HG02885 (cell line): ENCODE data around the gene SF3A2.
A peak's percentile ranks its signal among the peaks of the same experiment; 100 is the strongest.
"Not testable (repeated sequence)": the region's sequence is repeated elsewhere in the genome, so short reads cannot be mapped to it uniquely, and the experiment has no call there.

Experiments used
- ATAC-seq: cut with Tn5 transposase; IDR thresholded peaks from one replicate; pipeline ENCODE4 v1.9.1; 2021; ENCODE audit warnings: mild to moderate bottlenecking; ENCODE audit not compliant: unreplicated experiment, poor library complexity

SF3A2 gene

GRCh38 chr19:2270423-2271233, 34.0 kb downstream of the SF3A2 start:
- no peak for ATAC-seq

DNA sequence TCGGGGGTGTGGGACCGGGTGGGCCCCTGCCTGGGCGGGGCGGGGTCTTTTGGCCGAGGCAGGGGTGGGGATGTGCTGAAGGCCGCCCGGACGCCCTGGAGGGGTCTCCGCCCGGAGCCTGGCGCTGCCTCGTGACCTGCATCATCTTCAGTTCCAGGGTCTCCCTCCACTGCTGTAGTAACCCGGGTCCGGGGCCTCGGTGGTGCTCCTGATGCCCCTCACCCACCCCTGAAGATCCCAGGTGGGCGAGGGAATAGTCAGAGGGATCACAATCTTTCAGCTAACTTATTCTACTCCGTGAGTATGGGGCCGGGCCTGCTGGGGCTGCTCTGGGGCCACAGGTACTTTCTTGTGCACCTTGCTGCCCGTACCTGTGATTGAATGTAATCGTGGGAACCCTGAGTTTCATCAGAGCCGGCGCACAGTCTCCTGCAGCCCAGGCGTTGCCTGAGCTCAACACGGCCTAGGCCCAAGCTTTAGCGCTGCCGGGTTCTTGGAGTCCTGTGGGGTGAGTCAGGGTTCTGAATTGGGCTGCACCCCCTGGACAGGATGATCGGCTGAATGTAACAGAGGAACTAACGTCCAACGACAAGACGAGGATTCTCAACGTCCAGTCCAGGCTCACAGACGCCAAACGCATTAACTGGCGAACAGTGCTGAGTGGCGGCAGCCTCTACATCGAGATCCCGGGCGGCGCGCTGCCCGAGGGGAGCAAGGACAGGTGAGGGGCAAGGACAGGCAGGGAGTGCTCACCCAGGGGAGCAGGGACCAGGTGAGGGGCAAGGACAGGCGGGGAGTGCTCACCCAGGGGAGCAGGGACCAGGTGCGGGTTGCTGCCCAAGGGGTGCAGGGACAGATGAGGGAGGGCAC, 34.8 kb downstream of the SF3A2 start:
- no peak for ATAC-seq

DNA sequence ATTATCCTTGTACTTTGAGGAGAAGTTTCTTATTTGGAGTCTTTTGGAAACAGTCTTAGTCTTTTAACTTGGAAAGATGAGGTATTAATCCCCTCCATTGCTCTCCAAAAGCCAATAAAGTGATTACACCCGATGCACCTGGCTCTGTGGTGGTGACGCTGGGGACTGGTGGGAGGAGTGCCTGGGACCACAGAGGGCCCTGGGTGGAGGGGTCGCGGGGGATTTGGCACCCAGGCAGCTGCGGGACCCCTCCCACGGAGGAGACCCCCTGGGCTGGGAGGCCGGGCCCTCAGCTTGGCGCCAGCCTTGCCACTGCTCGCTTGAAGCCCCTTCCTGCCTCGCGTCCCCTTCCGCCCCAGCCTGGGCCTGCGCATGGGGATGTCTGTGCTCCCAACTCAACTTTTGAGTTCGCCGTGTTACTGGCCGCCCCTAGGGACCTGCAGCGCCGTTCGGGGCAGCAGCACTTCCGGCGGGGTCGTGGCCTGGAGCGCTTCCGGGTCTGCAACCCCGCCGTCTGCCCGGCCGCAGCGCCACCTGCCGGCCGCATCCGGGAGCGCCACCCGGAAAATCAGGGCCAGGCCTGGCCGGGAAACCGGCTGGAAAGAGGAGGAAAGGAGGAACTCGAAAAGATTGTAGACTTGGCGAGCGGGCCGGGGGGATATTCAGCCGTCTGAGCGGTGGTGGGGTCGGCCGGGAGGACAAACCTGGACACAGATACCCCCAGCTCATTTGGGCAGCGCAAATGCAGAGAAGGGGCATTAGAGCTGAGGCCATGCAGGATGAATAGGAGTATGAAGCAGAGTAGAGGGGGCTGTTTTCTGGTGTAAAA, 36.9 kb downstream of the SF3A2 start:
- ATAC-seq, result peak; percentile 25

DNA sequence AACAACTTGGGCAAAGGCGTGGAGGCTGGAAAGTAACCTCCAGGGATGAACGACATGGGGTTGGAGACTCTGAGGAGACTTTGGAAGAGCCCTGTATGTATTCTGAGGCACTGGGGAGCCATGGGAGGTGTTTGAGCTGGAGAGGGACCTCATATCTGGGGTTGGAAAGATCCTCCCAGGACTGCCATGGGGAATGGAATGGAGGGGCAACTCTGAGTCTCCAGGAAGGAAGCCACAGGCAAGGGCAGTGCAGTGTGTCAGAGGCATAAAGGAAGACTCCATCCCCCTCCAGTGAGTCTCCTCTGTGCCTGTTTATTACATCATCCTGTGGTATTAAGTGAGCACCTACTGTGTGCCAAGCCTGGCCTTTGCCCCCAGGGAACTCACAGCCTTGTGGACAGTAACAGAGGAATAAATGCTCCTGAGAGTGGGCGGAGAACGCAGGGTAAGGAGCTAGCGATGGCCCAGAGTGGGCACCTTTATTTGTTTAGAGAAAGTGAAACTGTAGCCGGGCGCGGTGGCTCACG, 37.6 kb downstream of the SF3A2 start:
- no peak for ATAC-seq

GRCh38 chr19:2274931-2275535, 38.4 kb downstream of the SF3A2 start:
- ATAC-seq, result no peak

- no peak for ATAC-seq
Observed at GRCh38 chr19:2275588-2276428, 39.2 kb downstream of the SF3A2 start.

DNA sequence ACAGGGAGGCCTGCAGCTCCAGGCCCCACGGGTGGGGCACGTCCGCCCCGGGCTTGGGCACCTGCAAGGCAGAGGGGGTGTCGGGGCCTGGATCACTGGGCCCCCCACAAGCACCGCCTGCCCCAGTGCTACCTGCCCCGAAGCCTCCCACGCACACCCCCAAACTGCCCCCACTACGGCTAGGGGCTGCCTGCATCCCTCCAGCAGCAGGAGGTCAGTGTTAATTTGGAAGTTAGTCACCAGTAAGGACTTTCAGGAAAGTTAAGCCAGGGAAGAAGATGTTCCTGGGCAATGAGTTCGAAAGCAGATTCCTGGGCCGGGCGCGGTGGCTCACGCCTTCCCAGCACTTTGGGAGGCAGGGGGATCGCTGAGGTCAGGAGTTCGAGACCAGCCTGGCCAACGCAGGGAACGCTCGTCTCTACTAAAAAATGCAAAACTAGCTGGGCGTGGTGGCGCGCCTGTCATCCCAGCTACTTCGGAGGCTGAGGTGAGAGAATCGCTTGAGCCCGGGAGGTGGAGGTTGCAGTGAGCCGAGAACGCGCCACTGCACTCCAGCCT, 39.9 kb downstream of the SF3A2 start:
- no peak for ATAC-seq

DNA sequence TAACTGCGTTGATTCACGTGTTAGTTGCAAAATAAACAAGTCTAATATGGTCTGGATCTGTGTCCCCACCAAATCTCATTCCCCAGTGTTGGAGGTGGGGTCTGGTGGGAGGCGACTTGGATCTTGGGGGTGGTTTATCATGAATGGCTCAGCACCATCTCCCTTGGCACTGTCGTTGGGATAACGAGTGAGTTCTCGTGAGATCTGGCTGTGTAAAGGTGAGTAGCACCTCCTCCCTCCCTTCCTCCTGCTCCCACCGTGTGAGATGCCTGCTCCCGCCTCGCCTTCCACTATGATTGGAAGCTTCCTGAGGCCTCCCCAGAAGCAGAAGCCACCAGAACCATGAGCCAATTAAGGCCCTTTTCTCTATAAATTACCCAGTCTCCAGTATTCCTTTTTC, 40.5 kb downstream of the SF3A2 start:
- ATAC-seq, result no peak

GRCh38 chr19:2278459-2279158, 42.0 kb downstream of the SF3A2 start:
- no peak for ATAC-seq

DNA sequence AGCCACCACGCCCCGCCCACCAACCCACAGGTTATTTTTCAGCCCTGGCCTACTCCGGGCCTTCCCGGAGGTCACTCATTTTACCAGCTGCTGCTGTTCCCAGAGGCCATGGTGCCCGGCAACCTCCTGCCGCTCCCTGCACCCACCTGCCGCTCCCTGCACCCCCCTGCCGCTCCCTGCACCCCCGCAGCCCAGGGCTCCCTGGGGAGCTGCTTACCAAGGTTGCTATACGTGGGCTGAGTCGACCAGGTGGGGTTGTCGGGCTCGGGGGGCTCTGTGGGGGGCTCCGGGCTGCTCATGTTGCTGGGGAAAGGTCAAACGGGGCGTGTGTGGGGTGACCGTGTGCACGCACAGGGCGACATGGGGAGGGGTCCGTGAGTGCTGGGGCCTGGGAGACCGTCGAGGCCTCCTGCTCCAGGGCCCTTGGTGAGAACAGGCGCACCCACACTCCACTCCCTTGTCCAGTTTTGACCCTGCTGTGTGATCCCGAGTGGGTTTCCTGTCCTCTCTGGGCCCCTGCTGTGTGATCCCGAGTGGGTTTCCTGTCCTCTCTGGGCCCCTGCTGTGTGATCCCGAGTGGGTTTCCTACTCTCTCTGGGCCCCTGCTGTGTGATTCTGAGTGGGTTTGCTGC, 44.1 kb downstream of the SF3A2 start:
- ATAC-seq, result no peak

- not testable (repeated sequence) for ATAC-seq
Observed at GRCh38 chr19:2281265-2282061, 44.8 kb downstream of the SF3A2 start.

DNA sequence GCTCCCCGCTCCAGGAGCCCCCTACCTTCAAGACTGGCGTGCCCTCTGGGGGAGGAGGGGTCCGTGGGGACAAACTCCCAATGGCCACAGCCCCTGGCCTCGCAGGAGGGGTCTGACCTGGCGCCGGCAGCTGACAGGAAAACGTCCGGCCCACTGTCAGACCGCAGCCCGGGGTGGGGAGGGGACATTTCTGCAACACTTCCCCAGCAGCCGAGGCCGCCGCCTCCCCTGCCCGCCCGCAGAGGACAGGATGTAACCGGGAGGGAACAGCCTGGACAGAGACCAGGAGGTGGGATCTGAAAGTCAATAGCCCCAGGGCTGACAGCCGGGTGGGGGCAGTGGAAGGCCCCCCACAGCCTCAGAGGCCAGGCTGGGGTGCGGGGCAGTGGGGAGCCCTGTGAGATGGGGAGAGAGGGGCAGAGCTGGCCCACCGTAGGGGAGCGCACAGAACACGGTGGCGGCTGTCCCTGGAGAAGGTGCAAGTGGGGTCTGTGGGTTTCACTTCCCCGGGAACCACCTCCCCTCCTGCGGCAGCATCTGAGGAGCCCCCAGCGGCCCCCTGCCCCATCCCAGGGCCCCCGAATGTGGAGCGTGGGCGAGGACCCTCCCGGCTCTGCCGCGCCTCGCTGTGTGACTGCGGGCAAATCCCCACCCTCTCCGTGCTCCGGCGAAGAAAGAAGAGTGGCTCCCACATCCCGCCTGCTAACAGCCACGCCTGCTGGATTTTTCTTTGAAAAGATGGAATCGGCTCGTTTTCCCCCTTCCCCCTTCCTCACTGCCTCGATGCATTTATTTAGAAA, 45.6 kb downstream of the SF3A2 start, which contains the start of gene PEAK3:
Gene PEAK3, minus strand, starts transcription at position 114 of the 800 bp plus-strand sequence. CDS start 1,244 bp downstream, outside the sequence.
- no peak for ATAC-seq

- no peak for ATAC-seq
Observed at GRCh38 chr19:2282862-2283237, 46.2 kb downstream of the SF3A2 start.

- no peak for ATAC-seq
Observed at GRCh38 chr19:2283835-2284507, 47.3 kb downstream of the SF3A2 start.

GRCh38 chr19:2286402-2287140, 49.9 kb downstream of the SF3A2 start:
- no peak for ATAC-seq
